Activated CD4-positive, alpha-beta T cell treated with anti-CD3 and anti-CD28 coated beads, Interleukin-2, amount 10 ng/mL, durations not matched to agents 24 days and 14 days (primary cell): ENCODE results near the gene FMNL1. TPM values are rescaled to one million over a fixed set of nuclear protein-coding genes. Genes with fewer than 3 reads are reported as not detected.

Source experiments
- DNase-seq: peaks from one replicate; pipeline ENCODE4 v3.0.0; 2022
- H3K27ac Mint-ChIP-seq: one replicate; pipeline ENCODE4 v1.8.0; 2022; ENCODE audit warnings: mild to moderate bottlenecking, mixed read lengths
- H3K27me3 Mint-ChIP-seq: one replicate; pipeline ENCODE4 v1.8.0; 2022; ENCODE audit warnings: mixed read lengths
- H3K36me3 Mint-ChIP-seq: one replicate; pipeline ENCODE4 v1.8.0; 2022; ENCODE audit warnings: low read depth, mild to moderate bottlenecking, mixed read lengths
- H3K4me1 Mint-ChIP-seq: one replicate; pipeline ENCODE4 v1.8.0; 2021; ENCODE audit warnings: mixed read lengths
- H3K4me3 Mint-ChIP-seq: one replicate; pipeline ENCODE4 v1.8.0; 2022; ENCODE audit warnings: mild to moderate bottlenecking, moderate library complexity, mixed read lengths
- H3K9me3 Mint-ChIP-seq: one replicate; pipeline ENCODE4 v1.8.0; 2021; ENCODE audit warnings: mixed read lengths
- intact Hi-C: fragments of 100-400 bp; cut with micrococcal nuclease; formaldehyde crosslinking; loops from one replicate; pipeline ENCODE4 v1.15.1; 2023
- total RNA-seq: library from RNA; stranded (reverse); gene quantifications from 2 replicates; pipeline ENCODE4 v1.2.3, GENCODE V29; 2022

FMNL1 gene
- total RNA-seq, 1 donor from 2014 or later: 325 TPM

GRCh38 chr17:45225964-45226530 lies 4.4 kb downstream of the FMNL1 start:
- no peaks in the 10 kb centered on the region for H3K27me3 Mint-ChIP-seq
- intact Hi-C loops: loop anchor here (1.0 to 5.0 kb wide), 3 partner anchors 9 to 164 kb away; partner anchors contain the start of genes HEXIM2 and NMT1
- peak overlapping the region; percentile 99 for H3K4me3 Mint-ChIP-seq
- DNase-seq: peak; percentile 97
- H3K27ac Mint-ChIP-seq: peak overlapping the region; percentile 94
- H3K36me3 Mint-ChIP-seq: peaks cover 41% of the 10 kb centered on the region
- H3K4me1 Mint-ChIP-seq: peaks cover 61% of the 10 kb centered on the region
- no peaks in the 10 kb centered on the region for H3K9me3 Mint-ChIP-seq

GRCh38 chr17:45226576-45226975 lies 4.9 kb downstream of the FMNL1 start:
- H3K4me3 Mint-ChIP-seq: peak overlapping the region; percentile 99
- H3K27ac Mint-ChIP-seq: peak overlapping the region; percentile 94
- no peaks in the 10 kb centered on the region for H3K27me3 Mint-ChIP-seq
- H3K36me3 Mint-ChIP-seq: peaks cover 41% of the 10 kb centered on the region
- DNase-seq: peak; percentile 72
- intact Hi-C loops: loop anchor here (1.0 to 5.0 kb wide), 3 partner anchors 9 to 164 kb away; partner anchors contain the start of genes HEXIM2 and NMT1
- H3K9me3 Mint-ChIP-seq: no peaks in the 10 kb centered on the region
- peaks cover 64% of the 10 kb centered on the region for H3K4me1 Mint-ChIP-seq

GRCh38 chr17:45227101-45227925 lies 5.6 kb downstream of the FMNL1 start:
- H3K4me1 Mint-ChIP-seq: peaks cover 72% of the 10 kb centered on the region

GRCh38 chr17:45227926-45228762 lies 6.5 kb downstream of the FMNL1 start:
- H3K4me3 Mint-ChIP-seq: peak overlapping the region; percentile 99
- peak; percentile 72 for DNase-seq
- peak overlapping the region; percentile 94 for H3K27ac Mint-ChIP-seq
- peaks cover 79% of the 10 kb centered on the region for H3K4me1 Mint-ChIP-seq
- no peaks in the 10 kb centered on the region for H3K27me3 Mint-ChIP-seq
- no peaks in the 10 kb centered on the region for H3K9me3 Mint-ChIP-seq
- peaks cover 44% of the 10 kb centered on the region for H3K36me3 Mint-ChIP-seq
- intact Hi-C loops: loop anchor here (2.0 to 5.0 kb wide), 3 partner anchors 67 to 166 kb away; partner anchors contain the start of genes HEXIM1, HEXIM2 and NMT1

More at GRCh38 chr17:45227101-45227925, 5.6 kb downstream of the FMNL1 start:
- Mint-ChIP-seq H3K9me3 (no peaks in the 10 kb centered on the region), H3K27me3 (no peaks in the 10 kb centered on the region), H3K36me3 (peaks cover 45% of the 10 kb centered on the region), H3K27ac (peak overlapping the region; percentile 94), H3K4me3 (peak overlapping the region; percentile 99)
- peak; percentile 81 for DNase-seq
- intact Hi-C loops: loop anchor here (2.0 to 5.0 kb wide), 2 partner anchors 67 to 165 kb away; partner anchors contain the start of genes HEXIM2 and NMT1

GRCh38 chr17:45228763-45229539 lies 7.3 kb downstream of the FMNL1 start:
- peak overlapping the region; percentile 94 for H3K27ac Mint-ChIP-seq
- no peaks in the 10 kb centered on the region for H3K27me3 Mint-ChIP-seq
- no peaks in the 10 kb centered on the region for H3K9me3 Mint-ChIP-seq
- DNase-seq: peak; percentile 94
- intact Hi-C loops: loop anchor here (1.0 to 5.0 kb wide), 6 partner anchors 9 to 167 kb away; partner anchors contain the start of genes HEXIM1, MAP3K14 and NMT1
- peaks cover 81% of the 10 kb centered on the region for H3K4me1 Mint-ChIP-seq
- H3K36me3 Mint-ChIP-seq: peaks cover 46% of the 10 kb centered on the region
- peak overlapping the region; percentile 99 for H3K4me3 Mint-ChIP-seq

- Mint-ChIP-seq H3K4me1 (peaks cover 87% of the 10 kb centered on the region), H3K27ac (peak overlapping the region; percentile 94), H3K9me3 (no peaks in the 10 kb centered on the region), H3K27me3 (no peaks in the 10 kb centered on the region), H3K36me3 (peaks cover 51% of the 10 kb centered on the region), H3K4me3 (peak overlapping the region; percentile 99)
- intact Hi-C loops: loop anchor here (1.0 to 5.0 kb wide), 6 partner anchors 10 to 168 kb away; partner anchors contain the start of genes HEXIM1, MAP3K14 and NMT1
- peak; percentile 73 for DNase-seq
Observed at GRCh38 chr17:45229681-45230409, 8.2 kb downstream of the FMNL1 start.

- H3K27ac Mint-ChIP-seq: peak overlapping the region; percentile 94
- H3K9me3 Mint-ChIP-seq: no peaks in the 10 kb centered on the region
- H3K4me3 Mint-ChIP-seq: peak overlapping the region; percentile 99
- H3K27me3 Mint-ChIP-seq: no peaks in the 10 kb centered on the region
- H3K4me1 Mint-ChIP-seq: peaks cover 87% of the 10 kb centered on the region
- peaks cover 52% of the 10 kb centered on the region for H3K36me3 Mint-ChIP-seq
- peak; percentile 59 for DNase-seq
- intact Hi-C loops: no loop called here
Observed at GRCh38 chr17:45230410-45230786, 8.7 kb downstream of the FMNL1 start.

GRCh38 chr17:45230787-45231480 lies 9.2 kb downstream of the FMNL1 start:
- no peaks in the 10 kb centered on the region for H3K27me3 Mint-ChIP-seq
- intact Hi-C loops: no loop called here
- no peaks in the 10 kb centered on the region for H3K9me3 Mint-ChIP-seq
- peaks cover 54% of the 10 kb centered on the region for H3K36me3 Mint-ChIP-seq
- H3K27ac Mint-ChIP-seq: peak overlapping the region; percentile 94
- peak; percentile 62 for DNase-seq
- peak overlapping the region; percentile 99 for H3K4me3 Mint-ChIP-seq
- H3K4me1 Mint-ChIP-seq: peaks cover 87% of the 10 kb centered on the region

- Mint-ChIP-seq H3K36me3 (peaks cover 52% of the 10 kb centered on the region), H3K27ac (peak overlapping the region; percentile 94), H3K4me3 (peak overlapping the region; percentile 67), H3K27me3 (no peaks in the 10 kb centered on the region), H3K4me1 (peaks cover 81% of the 10 kb centered on the region), H3K9me3 (no peaks in the 10 kb centered on the region)
- DNase-seq: peak; percentile 72
- intact Hi-C loops: no loop called here
Observed at GRCh38 chr17:45231481-45232116, 9.9 kb downstream of the FMNL1 start.

- H3K27ac Mint-ChIP-seq: peak overlapping the region; percentile 94
- no peak for DNase-seq
- intact Hi-C loops: no loop called here
- H3K27me3 Mint-ChIP-seq: no peaks in the 10 kb centered on the region
- H3K4me3 Mint-ChIP-seq: peak overlapping the region; percentile 67
- no peaks in the 10 kb centered on the region for H3K9me3 Mint-ChIP-seq
- peaks cover 72% of the 10 kb centered on the region for H3K4me1 Mint-ChIP-seq
- peaks cover 59% of the 10 kb centered on the region for H3K36me3 Mint-ChIP-seq
Observed at GRCh38 chr17:45232514-45233422, 11.1 kb downstream of the FMNL1 start.
